H9 (cell line): ENCODE data around the gene ADGRL2. TPM values are rescaled to one million over a fixed set of nuclear protein-coding genes. Genes with fewer than 3 reads are reported as not detected.
A peak's percentile ranks its signal among the peaks of the same experiment; 100 is the strongest.

Source experiments
- DNase-seq: peaks from one replicate; pipeline ENCODE4 v3.0.0-alpha.2; 2017
- H2AFZ ChIP-seq: one replicate; pipeline ENCODE4 v1.6.1; 2013; ENCODE audit warnings: mild to moderate bottlenecking, low read length, control low read depth, moderate library complexity
- H2AK5ac ChIP-seq: 2 replicates; pipeline ENCODE4 v1.6.1; 2013; ENCODE audit warnings: low read length, control low read depth, mixed read lengths; ENCODE audit not compliant: insufficient read length
- H2BK120ac ChIP-seq: one replicate; pipeline ENCODE4 v1.6.1; 2013; ENCODE audit warnings: low read depth, mild to moderate bottlenecking, low read length, control low read depth, inconsistent platforms; ENCODE audit not compliant: poor library complexity, severe bottlenecking
- H2BK12ac ChIP-seq: 2 replicates; pipeline ENCODE4 v1.6.1; 2013; ENCODE audit warnings: low read length, control low read depth, mixed read lengths, low read depth; ENCODE audit not compliant: insufficient read length
- H2BK15ac ChIP-seq: 2 replicates; pipeline ENCODE4 v1.6.1; 2013; ENCODE audit warnings: low read depth, low read length, control low read depth
- H2BK20ac ChIP-seq: one replicate; pipeline ENCODE4 v1.6.1; 2013; ENCODE audit warnings: low read depth, mild to moderate bottlenecking, low read length, control low read depth, inconsistent platforms; ENCODE audit not compliant: poor library complexity, severe bottlenecking
- H2BK5ac ChIP-seq: 2 replicates; pipeline ENCODE4 v1.6.1; 2013; ENCODE audit warnings: low read length, control low read depth, mixed read lengths; ENCODE audit not compliant: insufficient read length
- H3K14ac ChIP-seq: 2 replicates; pipeline ENCODE4 v1.6.1; 2013; ENCODE audit warnings: low read length, control low read depth; ENCODE audit not compliant: insufficient read depth
- H3K18ac ChIP-seq: 2 replicates; pipeline ENCODE4 v1.6.1; 2013; ENCODE audit warnings: low read depth, mild to moderate bottlenecking, mixed read lengths, low read length, control low read depth; ENCODE audit not compliant: insufficient read length
- H3K23ac ChIP-seq: 2 replicates; pipeline ENCODE4 v1.6.1; 2013; ENCODE audit warnings: low read length, control low read depth, mixed read lengths, low read depth; ENCODE audit not compliant: insufficient read length
- H3K23me2 ChIP-seq: 2 replicates; pipeline ENCODE4 v1.6.1; 2013; ENCODE audit warnings: low read depth, mild to moderate bottlenecking, mixed read lengths, low read length, control low read depth; ENCODE audit not compliant: insufficient read length, poor library complexity, severe bottlenecking
- H3K27ac ChIP-seq: 2 replicates; pipeline ENCODE4 v1.5.1; 2013; ENCODE audit warnings: low read length, control low read depth, mixed read lengths, low read depth; ENCODE audit not compliant: insufficient read length
- H3K27me3 ChIP-seq: 2 replicates; pipeline ENCODE4 v1.6.1; 2013; ENCODE audit warnings: low read length, control low read depth, inconsistent platforms; ENCODE audit not compliant: insufficient read depth
- H3K4ac ChIP-seq: 2 replicates; pipeline ENCODE4 v1.6.1; 2013; ENCODE audit warnings: low read depth, mild to moderate bottlenecking, control low read depth, inconsistent platforms, low read length, moderate library complexity
- H3K4me1 ChIP-seq: 2 replicates; pipeline ENCODE4 v1.6.1; 2013; ENCODE audit warnings: low read length, control low read depth, inconsistent platforms; ENCODE audit not compliant: insufficient read depth
- H3K4me2 ChIP-seq: 2 replicates; pipeline ENCODE4 v1.6.1; 2013; ENCODE audit warnings: low read length, control low read depth, mixed read lengths; ENCODE audit not compliant: insufficient read length, insufficient read depth
- H3K56ac ChIP-seq: 2 replicates; pipeline ENCODE4 v1.6.1; 2013; ENCODE audit warnings: low read depth, mild to moderate bottlenecking, mixed read lengths, low read length, control low read depth; ENCODE audit not compliant: insufficient read length
- H3K79me1 ChIP-seq: 2 replicates; pipeline ENCODE4 v1.6.1; 2013; ENCODE audit warnings: low read depth, mild to moderate bottlenecking, moderate library complexity, low read length, control low read depth, inconsistent platforms; ENCODE audit not compliant: insufficient read depth, poor library complexity, severe bottlenecking
- H3K79me2 ChIP-seq: 2 replicates; pipeline ENCODE4 v1.6.1; 2013; ENCODE audit warnings: low read length, control low read depth, inconsistent platforms; ENCODE audit not compliant: insufficient read depth
- H3K9ac ChIP-seq: 2 replicates; pipeline ENCODE4 v1.6.1; 2013; ENCODE audit warnings: low read length, control low read depth, mixed read lengths; ENCODE audit not compliant: insufficient read length; ENCODE audit errors: extremely low read depth
- H3K9me3 ChIP-seq: one replicate; pipeline ENCODE4 v1.6.1; 2013; ENCODE audit warnings: low read depth, low read length, inconsistent platforms; ENCODE audit not compliant: control insufficient read depth
- H3T11ph ChIP-seq: one replicate; pipeline ENCODE4 v1.6.1; 2013; ENCODE audit warnings: mild to moderate bottlenecking, low read length, control low read depth, inconsistent platforms
- H4K20me1 ChIP-seq: one replicate; pipeline ENCODE4 v1.6.1; 2013; ENCODE audit not compliant: control insufficient read depth, insufficient read length, insufficient read depth
- H4K5ac ChIP-seq: 2 replicates; pipeline ENCODE4 v1.6.1; 2013; ENCODE audit warnings: low read depth, mild to moderate bottlenecking, mixed read lengths, low read length, control low read depth; ENCODE audit not compliant: insufficient read length
- H4K8ac ChIP-seq: replicated peaks from 2 replicates; pipeline ENCODE4 v1.6.1; 2013; ENCODE audit warnings: low read length, control low read depth, mixed read lengths, low read depth; ENCODE audit not compliant: insufficient read length
- H4K91ac ChIP-seq: 2 replicates; pipeline ENCODE4 v1.6.1; 2013; ENCODE audit warnings: low read depth, mild to moderate bottlenecking, moderate library complexity, mixed read lengths, low read length, control low read depth; ENCODE audit not compliant: insufficient read length
- H3K27ac Mint-ChIP-seq, 3 experiments: 2 replicates in 2 of 3; 3 replicates in 1 of 3; pipeline ENCODE4 v1.8.0; 2020 to 2021; ENCODE audit warnings: mixed read lengths in 3 of 3, mild to moderate bottlenecking in 1 of 3, moderate library complexity in 1 of 3
- H3K27me3 Mint-ChIP-seq: 2 replicates; pipeline ENCODE4 v1.8.0; 2021; ENCODE audit warnings: low read depth, mild to moderate bottlenecking, moderate library complexity, mixed read lengths
- H3K36me3 Mint-ChIP-seq, 3 experiments: 2 replicates in 2 of 3; 3 replicates in 1 of 3; pipeline ENCODE4 v1.8.0; 2020 to 2021; ENCODE audit warnings: low read depth in 3 of 3, mixed read lengths in 3 of 3; ENCODE audit not compliant: insufficient read depth in 1 of 3
- H3K4me1 Mint-ChIP-seq, 2 experiments: 2 replicates each; pipeline ENCODE4 v1.8.0; 2020; ENCODE audit warnings: mixed read lengths in 2 of 2
- H3K4me3 Mint-ChIP-seq, 2 experiments: 2 replicates in 1 of 2; 3 replicates in 1 of 2; pipeline ENCODE4 v1.8.0; 2020 to 2021; ENCODE audit warnings: mild to moderate bottlenecking in 2 of 2, mixed read lengths in 2 of 2, moderate library complexity in 1 of 2
- H3K9me3 Mint-ChIP-seq, 2 experiments: 2 replicates in 1 of 2; 3 replicates in 1 of 2; pipeline ENCODE4 v1.8.0; 2020; ENCODE audit warnings: mild to moderate bottlenecking in 2 of 2, mixed read lengths in 2 of 2, moderate library complexity in 1 of 2
- CTCF ChIP-seq: fragments of 200-600 bp; sonication (generic); conservative IDR thresholded peaks from 3 replicates; pipeline ENCODE4 v1.8.0; 2021; ENCODE audit warnings: antibody characterized with exemption, mild to moderate bottlenecking
- WGBS: extraction: QIAGEN DNeasy Blood & Tissue Kit; methylation state at CpG from one replicate; pipeline ENCODE4 v1.1.7; 2013; ENCODE audit warnings: missing lambda C conversion rate, low lambda C conversion rate, mixed read lengths; ENCODE audit not compliant: insufficient read length; ENCODE audit errors: extremely low coverage; 5-methylcytosine and 5-hydroxymethylcytosine counted together
- total RNA-seq: library from RNA; stranded (reverse); gene quantifications from 2 replicates; pipeline ENCODE4 v1.2.1, GENCODE V29; 2021

ADGRL2 gene
- total RNA-seq, 1 experiment from 2014 or later: 119 TPM

GRCh38 chr1:81811757-81812371 is 11.1 kb downstream of the ADGRL2 start:
- H3K27ac ChIP-seq: no peak overlapping the region
- H3K79me2 ChIP-seq: peaks cover 18% of the 10 kb centered on the region; the same call in 1 of the 2 replicates
- H3K4me1 Mint-ChIP-seq: peaks cover 47 to 52% of the 10 kb centered on the region in 2 experiments

More at GRCh38 chr1:81811757-81812371, 11.1 kb downstream of the ADGRL2 start:
- H3K27me3 ChIP-seq: no peaks in the 10 kb centered on the region
- H3K56ac ChIP-seq: no peak overlapping the region
- Mint-ChIP-seq H3K36me3 (no peaks in the 10 kb centered on the region), H3K27ac (peak overlapping the region; percentile 23 to 80 (median 41); a peak in 4 of 7 replicates), H3K4me3 (no peak overlapping the region), H3K9me3 (no peaks in the 10 kb centered on the region), H3K27me3 (no peaks in the 10 kb centered on the region)
- H2BK12ac ChIP-seq: no peak overlapping the region
- no peak overlapping the region for H3K14ac ChIP-seq
- H3K4ac ChIP-seq: no peak overlapping the region
- no peak overlapping the region for H2BK120ac ChIP-seq
- no peak overlapping the region for H2BK5ac ChIP-seq
- H3K4me2 ChIP-seq: no peak overlapping the region
- H3K18ac ChIP-seq: no peak overlapping the region
- no peaks in the 10 kb centered on the region for H3K23me2 ChIP-seq
- H4K8ac ChIP-seq: no peak overlapping the region
- H3T11ph ChIP-seq: no peak overlapping the region
- H3K9ac ChIP-seq: no peak overlapping the region
- no peaks in the 10 kb centered on the region for H3K9me3 ChIP-seq
- no CpG with 5 or more reads among the region's 3 CpGs for WGBS
- no peaks in the 10 kb centered on the region for H3K79me1 ChIP-seq
- H3K23ac ChIP-seq: no peak overlapping the region
- H2AFZ ChIP-seq: no peak overlapping the region
- H4K20me1 ChIP-seq: no peaks in the 10 kb centered on the region
- H2AK5ac ChIP-seq: no peak overlapping the region
- peaks cover 2% of the 10 kb centered on the region; the same call in 1 of the 2 replicates for H3K4me1 ChIP-seq
- no peak overlapping the region for H2BK15ac ChIP-seq
- no peak; the same call in 2 of the 3 replicates for TF ChIP-seq CTCF
- no peak overlapping the region for H2BK20ac ChIP-seq
- H4K91ac ChIP-seq: no peak overlapping the region
- no peak overlapping the region for H4K5ac ChIP-seq
- no peak for DNase-seq
